GM18909 (cell line): ENCODE measurements around the gene CRX.
"Not testable (repeated sequence)": the region's sequence is repeated elsewhere in the genome, so short reads cannot be mapped to it uniquely, and the experiment has no call there.

Experiments used
- ATAC-seq: cut with Tn5 transposase; IDR thresholded peaks from one replicate; pipeline ENCODE4 v1.9.1; 2021; ENCODE audit warnings: mild to moderate bottlenecking; ENCODE audit not compliant: unreplicated experiment, poor library complexity

The CRX gene

GRCh38 chr19:47803148-47803547 lies 18.6 kb upstream of the CRX start:
- ATAC-seq, result not testable (repeated sequence)

GRCh38 chr19:47803671-47804070 lies 18.1 kb upstream of the CRX start:
- not testable (repeated sequence) for ATAC-seq

DNA sequence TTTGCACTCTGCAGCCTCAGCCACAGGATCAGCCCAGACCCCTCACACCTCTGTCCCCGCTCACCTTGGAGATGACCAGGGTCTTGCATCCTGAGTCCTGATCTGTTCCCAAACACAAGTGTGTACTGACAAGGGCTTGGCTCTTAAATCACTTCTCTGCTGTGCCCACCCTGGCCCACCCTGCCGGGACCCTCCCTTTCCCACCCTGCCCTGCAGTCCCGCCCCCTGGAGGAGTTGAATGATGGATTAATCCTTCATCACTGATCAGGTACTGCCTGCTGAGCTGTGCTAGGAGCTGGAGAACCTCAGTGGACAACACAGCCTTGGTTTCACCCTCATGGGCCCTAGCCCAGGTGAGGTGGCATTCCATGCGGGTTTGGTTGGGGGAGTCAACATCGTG lies 17.3 kb upstream of the CRX start, which contains the start of gene TPRX1:
Gene TPRX1 (minus strand): TSS at position 101 of the 400 bp plus-strand sequence. CDS start 12 bp downstream, at position 89.
- ATAC-seq, result not testable (repeated sequence)

DNA sequence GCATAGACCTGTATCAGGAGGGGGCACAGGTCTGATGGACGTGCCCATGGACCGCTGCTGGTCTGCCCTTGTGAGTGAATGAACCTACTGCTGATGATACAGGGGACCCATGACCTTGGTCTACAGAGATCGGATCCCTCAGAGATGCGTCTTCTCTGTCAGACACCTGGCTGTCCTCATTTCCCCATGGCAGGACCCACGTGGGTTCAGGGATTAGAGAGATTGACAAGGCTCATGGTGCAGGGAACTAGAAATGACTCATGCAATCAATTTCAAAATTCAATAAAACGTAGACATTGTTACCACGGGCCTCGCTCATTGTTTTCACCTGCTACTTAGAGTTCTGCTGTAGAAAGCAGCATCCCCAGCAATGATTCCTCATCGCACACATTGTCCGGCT lies 16.4 kb upstream of the CRX start:
- no peak for ATAC-seq

DNA sequence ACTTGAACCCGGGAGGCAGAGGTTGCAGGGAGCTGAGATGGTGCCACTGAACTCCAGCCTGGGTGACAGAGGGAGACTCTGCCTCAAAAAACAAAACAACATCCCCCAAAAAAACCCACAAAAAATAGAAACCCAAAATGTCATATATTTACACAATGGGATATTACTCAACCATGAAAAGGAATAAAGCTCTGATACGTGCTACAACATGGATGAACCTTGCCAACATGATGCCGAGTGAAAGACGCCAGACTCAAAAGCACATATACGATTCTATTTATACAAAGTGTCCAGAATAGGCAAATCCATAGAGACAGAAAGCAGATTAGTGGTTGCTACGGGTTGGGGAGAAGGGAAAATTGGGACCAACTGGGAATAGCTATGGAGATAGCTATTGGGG lies 15.3 kb upstream of the CRX start:
- ATAC-seq, result no peak

- ATAC-seq, result no peak
Measured at GRCh38 chr19:47813304-47813994, 8.3 kb upstream of the CRX start.

GRCh38 chr19:47813995-47814328 lies 7.8 kb upstream of the CRX start:
- no peak for ATAC-seq

DNA sequence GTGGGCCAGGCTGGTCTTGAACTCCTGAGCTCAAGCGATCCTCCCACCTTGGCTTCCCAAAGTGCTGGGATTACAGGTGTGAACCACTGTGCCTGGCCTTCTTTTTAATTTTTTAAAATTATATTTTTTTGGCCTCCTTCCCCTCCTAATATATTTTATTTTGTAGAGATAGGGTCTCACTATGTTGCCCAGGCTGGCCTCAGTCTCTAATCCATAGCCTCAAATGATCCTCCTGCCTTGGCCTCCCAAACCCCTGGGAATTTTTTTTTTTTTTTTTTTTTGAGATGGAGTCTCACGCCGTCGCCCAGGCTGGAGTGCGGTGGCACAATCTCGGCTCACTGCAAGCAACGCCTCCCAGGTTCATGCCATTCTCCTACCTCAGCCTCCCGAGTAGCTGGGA lies 5.5 kb upstream of the CRX start:
- not testable (repeated sequence) for ATAC-seq

DNA sequence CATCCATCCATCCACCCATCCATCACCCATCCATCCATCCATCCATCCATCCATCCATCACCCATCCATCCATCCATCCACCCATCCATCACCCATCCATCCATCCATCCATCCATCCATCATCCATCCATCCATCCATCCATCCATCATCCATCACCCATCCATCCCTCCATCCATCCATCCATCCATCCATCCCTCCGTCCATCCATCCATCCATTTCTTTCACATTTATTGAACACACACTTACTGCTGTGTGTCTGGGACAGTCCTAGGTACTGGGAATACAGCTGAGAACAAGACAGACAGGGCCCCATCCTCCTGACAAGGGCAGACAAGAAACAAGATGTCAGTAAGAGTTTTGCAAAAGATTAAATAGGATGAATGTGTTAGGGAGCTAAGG lies 3.5 kb upstream of the CRX start:
- ATAC-seq, result not testable (repeated sequence)

- ATAC-seq, result no peak
Measured at GRCh38 chr19:47819858-47820257, 1.9 kb upstream of the CRX start.

DNA sequence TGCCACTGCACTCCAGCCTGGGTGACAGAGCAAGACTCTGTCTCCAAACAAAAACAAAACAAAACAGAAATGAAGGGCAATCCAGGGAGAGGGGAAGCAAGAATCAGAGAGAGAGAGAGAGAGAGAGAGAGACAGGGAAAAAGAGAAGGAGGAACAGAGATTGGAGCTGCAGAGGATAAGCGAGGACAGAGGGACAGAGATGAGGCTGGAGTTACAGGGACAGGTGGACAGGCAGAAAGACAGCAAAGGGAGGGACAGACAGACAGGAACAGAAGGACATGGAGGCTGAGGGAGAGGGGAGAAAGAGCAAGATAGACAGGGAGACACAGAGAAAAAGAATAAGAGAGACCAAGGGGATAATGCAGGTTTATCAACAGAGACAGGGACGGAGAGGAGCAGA lies 1.3 kb upstream of the CRX start:
- no peak for ATAC-seq

GRCh38 chr19:47824396-47824795 lies 2.7 kb downstream of the CRX start:
- ATAC-seq, result no peak

DNA sequence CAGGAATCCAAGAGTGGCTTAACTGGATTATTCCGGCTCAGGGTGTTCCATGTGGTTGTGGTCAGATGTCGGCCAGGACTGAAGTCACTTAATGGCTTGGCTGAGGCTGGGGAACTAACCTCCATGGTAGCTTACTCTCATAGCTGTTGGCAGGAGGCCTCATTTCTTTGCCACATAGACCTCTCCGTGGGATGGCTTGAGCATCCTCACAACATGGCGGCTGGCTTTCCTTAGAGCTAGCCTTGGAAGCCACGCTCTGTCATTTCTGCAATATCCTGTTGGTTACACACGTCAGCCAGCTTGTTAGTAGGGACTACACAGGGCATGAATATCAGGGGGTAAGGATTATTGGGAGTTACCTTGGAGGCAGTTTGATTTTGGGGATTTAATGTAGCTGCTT lies 5.1 kb downstream of the CRX start:
- no peak for ATAC-seq

GRCh38 chr19:47832723-47833122 lies 11.0 kb downstream of the CRX start:
- ATAC-seq, result no peak

DNA sequence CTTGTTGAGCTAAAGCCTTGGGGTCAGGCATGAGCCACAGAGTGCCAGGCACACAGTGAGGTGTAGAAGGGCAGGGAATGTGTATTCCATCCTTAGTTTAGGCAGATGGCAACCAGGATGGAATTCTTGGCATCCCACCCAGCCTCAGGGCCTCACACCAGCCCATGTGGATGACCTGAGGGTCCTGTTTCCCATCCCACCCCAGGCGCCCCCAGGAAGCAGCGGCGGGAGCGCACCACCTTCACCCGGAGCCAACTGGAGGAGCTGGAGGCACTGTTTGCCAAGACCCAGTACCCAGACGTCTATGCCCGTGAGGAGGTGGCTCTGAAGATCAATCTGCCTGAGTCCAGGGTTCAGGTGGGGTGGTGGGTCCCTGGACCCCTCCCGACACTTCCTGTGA lies 14.3 kb downstream of the CRX start:
- ATAC-seq, result no peak

- ATAC-seq, result no peak
Measured at GRCh38 chr19:47839411-47839810, 17.7 kb downstream of the CRX start.

DNA sequence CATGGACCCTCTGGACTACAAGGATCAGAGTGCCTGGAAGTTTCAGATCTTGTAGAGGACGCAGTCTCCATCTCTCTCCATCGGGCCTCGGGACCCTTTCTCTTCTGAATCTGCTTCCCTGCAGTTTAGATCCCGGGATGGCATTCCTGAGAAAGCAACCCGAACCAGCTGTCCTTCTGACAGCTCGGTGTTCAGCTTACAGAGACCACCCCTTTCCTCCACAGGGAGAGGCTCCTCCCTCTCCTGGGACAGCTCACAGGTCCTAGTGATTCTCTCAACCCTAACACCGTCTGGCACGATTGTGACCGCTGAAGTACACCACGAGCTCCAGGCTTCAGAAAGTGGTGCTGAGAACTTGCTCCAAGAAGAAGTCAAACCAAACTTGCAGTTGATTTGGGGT lies 18.2 kb downstream of the CRX start:
- no peak for ATAC-seq

DNA sequence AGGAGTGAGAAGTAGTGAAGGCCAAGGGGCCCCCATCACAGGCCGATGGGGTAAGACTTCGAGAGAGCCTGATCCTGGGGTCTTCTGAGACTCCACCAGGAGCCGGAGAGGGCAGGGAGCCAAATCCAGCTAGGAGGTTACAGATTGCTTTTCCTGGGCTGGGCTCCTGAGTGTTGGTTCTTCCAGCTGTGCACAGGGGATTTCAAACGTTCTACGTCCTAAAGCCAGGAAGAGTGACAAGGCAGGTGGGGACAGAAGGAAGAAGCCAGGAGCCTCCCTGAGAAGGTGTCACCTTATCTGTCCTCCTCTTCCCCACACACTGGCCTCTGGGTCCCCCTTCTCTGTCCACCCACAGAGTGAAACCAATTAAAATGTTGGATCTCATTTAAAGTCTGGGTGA lies 21.2 kb downstream of the CRX start:
- no peak for ATAC-seq

- no peak for ATAC-seq
Measured at GRCh38 chr19:47848425-47848822, 26.7 kb downstream of the CRX start.

DNA sequence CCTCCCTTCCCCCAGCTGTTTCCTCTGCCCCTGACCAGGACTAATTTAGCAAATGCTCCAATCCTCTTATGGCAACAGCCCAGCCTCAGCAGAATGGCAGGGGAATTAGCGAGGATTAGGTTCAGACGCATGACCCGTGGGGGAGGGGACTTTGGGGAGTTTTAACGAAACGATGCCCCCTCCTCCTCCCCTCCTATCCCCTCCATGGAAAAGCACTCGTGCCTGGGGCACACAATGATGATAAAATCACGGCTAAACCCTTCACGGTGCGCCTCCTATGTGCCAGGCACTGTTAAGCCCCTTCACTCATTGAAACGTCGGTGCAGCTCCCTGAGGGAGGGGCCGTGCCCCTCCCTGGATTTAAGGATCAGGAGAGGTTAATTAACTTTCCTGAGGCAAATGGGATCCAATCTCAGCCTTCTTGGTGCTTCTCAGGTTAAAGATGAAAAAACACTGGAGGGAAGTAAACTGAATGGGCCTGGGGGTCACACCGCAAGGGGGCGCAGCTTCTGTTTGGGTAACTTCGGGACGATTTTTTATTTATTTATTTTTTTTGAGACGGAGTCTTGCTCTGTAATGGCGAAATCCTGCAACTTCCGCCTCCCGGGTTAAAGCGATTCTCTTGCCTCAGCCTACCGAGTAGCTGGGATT lies 27.2 kb downstream of the CRX start:
- no peak for ATAC-seq

DNA sequence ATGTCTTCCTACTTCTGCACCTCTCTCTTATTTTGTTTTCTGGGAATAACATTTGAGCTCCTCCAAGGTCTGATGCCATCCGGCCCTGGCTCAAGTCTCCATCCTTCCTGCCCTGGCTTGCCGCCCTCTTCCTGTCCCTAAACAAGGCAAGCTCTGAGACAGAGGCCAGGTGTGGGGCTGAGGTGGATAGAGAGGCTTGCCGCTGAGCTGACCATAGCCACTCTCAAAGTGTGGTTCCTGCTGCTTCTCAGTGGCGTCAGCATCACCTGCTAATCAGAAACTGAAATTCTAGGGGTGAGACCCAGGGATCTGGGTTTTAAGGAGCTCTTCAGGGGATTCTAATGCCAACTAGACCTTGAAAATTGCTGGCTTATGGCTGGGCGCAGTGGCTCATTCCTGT lies 31.3 kb downstream of the CRX start:
- ATAC-seq, result no peak

- no peak for ATAC-seq
Measured at GRCh38 chr19:47854459-47854858, 32.7 kb downstream of the CRX start.
